ENCODE data around the gene WDR45B.

GRCh38 chr17:82664701-82665182 lies 16.5 kb upstream of the WDR45B start:
- TF ChIP-seq CTCF (IDR thresholded peaks at IDR 0.05) (no peak), POLR2A (IDR thresholded peaks at IDR 0.05) (no peak)

Data from Peyer's patch (tissue), 4 donors.